Calu3 (cell line): ENCODE measurements around the gene ZNF426. TPM values are rescaled to one million over a fixed set of nuclear protein-coding genes. Genes with fewer than 3 reads are reported as not detected.
"Not testable (repeated sequence)": the region's sequence is repeated elsewhere in the genome, so short reads cannot be mapped to it uniquely, and the experiment has no call there.

ENCODE experiments used
- Bru-seq: library from RNA; stranded (reverse); fragments of 400-500 nt; gene quantifications from one replicate; lab custom pipeline; 2021; lab: Mats Ljungman, UMichigan
- BruChase-seq, 2 experiments: library from RNA; stranded (reverse); fragments of 400-500 nt; gene quantifications; one replicate each; lab custom pipeline; 2021; lab: Mats Ljungman, UMichigan
- BruUV-seq: library from RNA; stranded (reverse); fragments of 400-500 nt; replicated peaks from 2 replicates; lab custom pipeline; 2021; lab: Mats Ljungman, UMichigan
- CTCF ChIA-PET: fragments of 300-600 bp; sonication (Branson Sonifier 250); formaldehyde crosslinking; loops from one replicate; lab custom pipeline; 2022; ENCODE audit warnings: antibody characterized with exemption; lab: Charles Lee
- DNase-seq: peaks from one replicate; pipeline ENCODE4 v3.0.0; 2022
- H3K27ac Mint-ChIP-seq: one replicate; pipeline ENCODE4 v1.8.0; 2022; ENCODE audit warnings: mixed read lengths; ENCODE audit not compliant: unreplicated experiment
- H3K27me3 Mint-ChIP-seq: one replicate; pipeline ENCODE4 v1.8.0; 2022; ENCODE audit warnings: mixed read lengths; ENCODE audit not compliant: unreplicated experiment
- H3K36me3 Mint-ChIP-seq: one replicate; pipeline ENCODE4 v1.8.0; 2022; ENCODE audit warnings: mild to moderate bottlenecking, moderate library complexity, mixed read lengths; ENCODE audit not compliant: insufficient read depth, unreplicated experiment
- H3K4me1 Mint-ChIP-seq: one replicate; pipeline ENCODE4 v1.8.0; 2022; ENCODE audit warnings: mild to moderate bottlenecking, low read depth, mixed read lengths; ENCODE audit not compliant: unreplicated experiment
- H3K4me3 Mint-ChIP-seq: one replicate; pipeline ENCODE4 v1.8.0; 2022; ENCODE audit warnings: mild to moderate bottlenecking, low read depth, moderate library complexity, mixed read lengths; ENCODE audit not compliant: unreplicated experiment
- H3K9me3 Mint-ChIP-seq: one replicate; pipeline ENCODE4 v1.8.0; 2022; ENCODE audit warnings: low read depth, mixed read lengths; ENCODE audit not compliant: unreplicated experiment
- CTCF ChIP-seq: fragments of 200-600 bp; IDR thresholded peaks from one replicate; pipeline ENCODE4 v1.8.0; 2022; ENCODE audit warnings: antibody characterized with exemption; ENCODE audit not compliant: unreplicated experiment
- intact Hi-C: fragments of 100-400 bp; cut with micrococcal nuclease; formaldehyde crosslinking; loops from one replicate; pipeline ENCODE4 v1.10.0; 2022; ENCODE audit not compliant: unreplicated experiment
- long read RNA-seq: library from polyadenylated mRNA; stranded (forward); transcript quantifications from one replicate; pipeline ENCODE4 v2.0.0, GENCODE V29; 2022
- total RNA-seq: library from RNA; stranded (reverse); gene quantifications from 2 replicates; pipeline ENCODE4 v1.2.3, GENCODE V29; 2022

ZNF426 gene
- 7.8 and 9.4 TPM in 2 replicates for total RNA-seq
- Bru-seq, nascent RNA = percentile 67 among the genes with signal in this experiment
- BruChase-seq, experiment 1, labeled RNA remaining after a 6-hour chase = percentile 73 among the genes with signal in this experiment
- BruChase-seq, experiment 2, labeled RNA remaining after a 2-hour chase = percentile 80 among the genes with signal in this experiment
- long read RNA-seq, full-length matches to known transcripts = 2 of 15 reads
- long read RNA-seq, partial matches to known transcripts = 1 of 15 reads
- long read RNA-seq, other reads (novel, unspliced or antisense) = 12 of 15 reads

- Mint-ChIP-seq H3K9me3 (peaks cover 9% of the 10 kb centered on the region), H3K27ac (peak within 1 kb of the TSS; percentile 90), H3K36me3 (peaks cover 41% of the 10 kb centered on the region), H3K4me3 (peak within 1 kb of the TSS; percentile 84), H3K4me1 (no peaks in the 10 kb centered on the region), H3K27me3 (no peaks in the 10 kb centered on the region)
- TSS peak; percentile 86 for BruUV-seq
- CTCF ChIA-PET = interaction anchor here (0.6 kb wide), 1 partner anchor 20 kb away, joined by 4 read pairs; no protein-coding TSS in a partner anchor
- DNase-seq = peak; percentile 72
- intact Hi-C loops = no loop called here
- TF ChIP-seq CTCF = no peak
Measured at GRCh38 chr19:9538183-9539058, at the start of gene ZNF426. Gene ZNF426, minus strand, starts transcription at chr19:9538645. Its CDS starts 2,413 bp downstream, at chr19:9536232.

GRCh38 chr19:9586764-9587163 is 48.3 kb upstream of the ZNF426 start:
- CTCF ChIA-PET = no interaction called here
- peak; percentile 72 for DNase-seq
- Mint-ChIP-seq H3K27me3 (no peaks in the 10 kb centered on the region), H3K9me3 (no peaks in the 10 kb centered on the region), H3K4me3 (no peak overlapping the region), H3K27ac (no peak overlapping the region), H3K36me3 (peaks cover 35% of the 10 kb centered on the region), H3K4me1 (peaks cover 17% of the 10 kb centered on the region)
- intact Hi-C loops = loop anchor here (2.0 to 10.0 kb wide), 3 partner anchors 36 to 442 kb away; partner anchors contain the start of genes ZNF317 and ZNF561
- peak; percentile 42 for TF ChIP-seq CTCF
- BruUV-seq = no TSS peak

- H3K36me3 Mint-ChIP-seq = peaks cover 42% of the 10 kb centered on the region
- peaks cover 17% of the 10 kb centered on the region for H3K4me1 Mint-ChIP-seq
- CTCF ChIA-PET = interaction anchor here (0.6 kb wide), 1 partner anchor 41 kb away, joined by 3 read pairs; no protein-coding TSS in a partner anchor
- TF ChIP-seq CTCF = no peak
- peak within 1 kb of the TSS; percentile 83 for H3K4me3 Mint-ChIP-seq
- BruUV-seq = TSS peak; percentile 79
- no peaks in the 10 kb centered on the region for H3K27me3 Mint-ChIP-seq
- intact Hi-C loops = loop anchor here (10.0 kb wide), 1 partner anchor 439 kb away; the partner anchor contains the start of gene ZNF317
- H3K27ac Mint-ChIP-seq = peak within 1 kb of the TSS; percentile 93
- H3K9me3 Mint-ChIP-seq = peaks cover 2% of the 10 kb centered on the region
- DNase-seq = peak; percentile 77
Measured at GRCh38 chr19:9584073-9584833, 45.8 kb upstream of the ZNF426 start, which contains the start of gene ZNF121. Gene ZNF121, minus strand, starts transcription at chr19:9584504. Its CDS starts 16,407 bp downstream, at chr19:9568097.

GRCh38 chr19:9582081-9582725 is 43.8 kb upstream of the ZNF426 start:
- DNase-seq, BruUV-seq, H3K27me3 Mint-ChIP-seq, CTCF ChIA-PET, H3K9me3 Mint-ChIP-seq: not testable (repeated sequence)
- intact Hi-C loops = loop anchor here (10.0 kb wide), 1 partner anchor 437 kb away; the partner anchor contains the start of gene ZNF317
- peak overlapping the region; percentile 75 for H3K27ac Mint-ChIP-seq
- H3K4me3 Mint-ChIP-seq = peak overlapping the region; percentile 71
- H3K4me1 Mint-ChIP-seq = peaks cover 17% of the 10 kb centered on the region
- H3K36me3 Mint-ChIP-seq = peaks cover 55% of the 10 kb centered on the region
